DOHH2 (cell line): Measurements from ENCODE around the gene ABCA10.
"Not testable (repeated sequence)": the region's sequence is repeated elsewhere in the genome, so short reads cannot be mapped to it uniquely, and the experiment has no call there.

Experiments used
- H3F3A ChIP-seq: fragments of 200-600 bp; sonication (generic), shearing (Covaris generic); 2 replicates; pipeline ENCODE4 v1.6.0; 2016; ENCODE audit warnings: antibody characterized with exemption, mild to moderate bottlenecking; ENCODE audit not compliant: control insufficient read depth, insufficient read depth
- H3K27ac ChIP-seq: fragments of 200-600 bp; sonication (generic); 2 replicates; pipeline ENCODE4 v1.5.1; 2014; ENCODE audit warnings: low read depth, mild to moderate bottlenecking, low read length, moderate library complexity
- H3K27me3 ChIP-seq: fragments of 200-600 bp; sonication (generic); 2 replicates; pipeline ENCODE4 v1.6.1; 2014; ENCODE audit warnings: mild to moderate bottlenecking, low read length, mixed read lengths; ENCODE audit not compliant: control insufficient read depth
- H3K36me3 ChIP-seq: fragments of 200-600 bp; sonication (generic); 2 replicates; pipeline ENCODE4 v1.6.1; 2014; ENCODE audit warnings: mild to moderate bottlenecking, low read length, moderate library complexity, mixed read lengths; ENCODE audit not compliant: control insufficient read depth
- H3K4me1 ChIP-seq: fragments of 200-600 bp; sonication (generic); 2 replicates; pipeline ENCODE4 v1.6.1; 2014; ENCODE audit warnings: mild to moderate bottlenecking, low read length, mixed read lengths; ENCODE audit not compliant: control insufficient read depth
- H3K4me2 ChIP-seq: fragments of 200-600 bp; sonication (generic); 2 replicates; pipeline ENCODE4 v1.6.0; 2014; ENCODE audit warnings: mild to moderate bottlenecking, low read length, moderate library complexity
- H3K4me3 ChIP-seq: fragments of 200-600 bp; sonication (generic); 2 replicates; pipeline ENCODE4 v1.5.1; 2014; ENCODE audit warnings: mild to moderate bottlenecking, low read length, mixed read lengths
- H3K79me2 ChIP-seq: fragments of 200-600 bp; sonication (generic); 2 replicates; pipeline ENCODE4 v1.6.1; 2014; ENCODE audit warnings: mild to moderate bottlenecking, low read length, mixed read lengths; ENCODE audit not compliant: control insufficient read depth
- H3K9me2 ChIP-seq: fragments of 200-600 bp; sonication (generic); replicated peaks from 2 replicates; pipeline ENCODE4 v1.6.1; 2014; ENCODE audit warnings: mild to moderate bottlenecking, low read length, mixed read lengths; ENCODE audit not compliant: control insufficient read depth
- H3K9me3 ChIP-seq: fragments of 200-600 bp; sonication (generic); 2 replicates; pipeline ENCODE4 v1.6.1; 2014; ENCODE audit warnings: antibody characterized with exemption, low read length, mixed read lengths; ENCODE audit not compliant: control insufficient read depth, insufficient read depth
- H4K20me1 ChIP-seq: fragments of 200-600 bp; sonication (generic); 2 replicates; pipeline ENCODE4 v1.6.0; 2014; ENCODE audit warnings: low read depth, mild to moderate bottlenecking, antibody characterized with exemption, low read length, moderate library complexity; ENCODE audit not compliant: control insufficient read depth, insufficient read depth
- EZH2phosphoT487 ChIP-seq: fragments of 200-600 bp; sonication (generic); IDR thresholded peaks from 2 replicates; pipeline ENCODE4 v1.6.1; 2017; ENCODE audit warnings: borderline replicate concordance, mild to moderate bottlenecking, antibody characterized with exemption, low read length, moderate library complexity, mixed read lengths
- TF ChIP-seq, protein P1 (sequence below): fragments of 200-600 bp; sonication (generic); IDR thresholded peaks from one replicate; pipeline ENCODE4 v1.5.1; 2014; ENCODE audit warnings: antibody characterized with exemption, mild to moderate bottlenecking, low read depth, low read length; ENCODE audit not compliant: poor library complexity, severe bottlenecking

The ABCA10 gene

DNA sequence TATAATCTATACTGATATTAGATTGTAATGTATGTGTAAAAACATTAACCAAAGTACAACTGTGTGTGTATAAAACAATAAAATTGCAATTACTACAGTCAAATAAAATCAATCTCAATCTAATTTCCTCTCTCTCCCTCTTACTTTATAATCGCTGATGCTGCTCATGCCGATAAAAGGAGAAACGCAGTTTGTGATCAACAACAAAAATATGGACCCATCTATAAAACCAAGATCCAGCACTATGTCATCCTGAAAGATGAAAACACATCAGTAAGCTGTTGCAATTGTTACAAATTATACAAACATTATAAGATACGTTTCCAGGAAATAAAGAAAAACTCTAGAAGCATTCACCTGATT lies 53.4 kb downstream of the ABCA10 start:
- Histone ChIP-seq H3K36me3 (no peaks in the 10 kb centered on the region), H3F3A (no peaks in the 10 kb centered on the region), H3K4me3 (no peak overlapping the region), H3K4me1 (no peaks in the 10 kb centered on the region), H3K4me2 (no peak overlapping the region), H3K79me2 (no peaks in the 10 kb centered on the region), H3K27me3 (no peaks in the 10 kb centered on the region), H3K9me2 (no peaks in the 10 kb centered on the region), H3K27ac (no peak overlapping the region), H4K20me1 (no peaks in the 10 kb centered on the region), H3K9me3 (no peaks in the 10 kb centered on the region)
- TF ChIP-seq, protein P1, sequence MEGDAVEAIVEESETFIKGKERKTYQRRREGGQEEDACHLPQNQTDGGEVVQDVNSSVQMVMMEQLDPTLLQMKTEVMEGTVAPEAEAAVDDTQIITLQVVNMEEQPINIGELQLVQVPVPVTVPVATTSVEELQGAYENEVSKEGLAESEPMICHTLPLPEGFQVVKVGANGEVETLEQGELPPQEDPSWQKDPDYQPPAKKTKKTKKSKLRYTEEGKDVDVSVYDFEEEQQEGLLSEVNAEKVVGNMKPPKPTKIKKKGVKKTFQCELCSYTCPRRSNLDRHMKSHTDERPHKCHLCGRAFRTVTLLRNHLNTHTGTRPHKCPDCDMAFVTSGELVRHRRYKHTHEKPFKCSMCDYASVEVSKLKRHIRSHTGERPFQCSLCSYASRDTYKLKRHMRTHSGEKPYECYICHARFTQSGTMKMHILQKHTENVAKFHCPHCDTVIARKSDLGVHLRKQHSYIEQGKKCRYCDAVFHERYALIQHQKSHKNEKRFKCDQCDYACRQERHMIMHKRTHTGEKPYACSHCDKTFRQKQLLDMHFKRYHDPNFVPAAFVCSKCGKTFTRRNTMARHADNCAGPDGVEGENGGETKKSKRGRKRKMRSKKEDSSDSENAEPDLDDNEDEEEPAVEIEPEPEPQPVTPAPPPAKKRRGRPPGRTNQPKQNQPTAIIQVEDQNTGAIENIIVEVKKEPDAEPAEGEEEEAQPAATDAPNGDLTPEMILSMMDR = no peak

DNA sequence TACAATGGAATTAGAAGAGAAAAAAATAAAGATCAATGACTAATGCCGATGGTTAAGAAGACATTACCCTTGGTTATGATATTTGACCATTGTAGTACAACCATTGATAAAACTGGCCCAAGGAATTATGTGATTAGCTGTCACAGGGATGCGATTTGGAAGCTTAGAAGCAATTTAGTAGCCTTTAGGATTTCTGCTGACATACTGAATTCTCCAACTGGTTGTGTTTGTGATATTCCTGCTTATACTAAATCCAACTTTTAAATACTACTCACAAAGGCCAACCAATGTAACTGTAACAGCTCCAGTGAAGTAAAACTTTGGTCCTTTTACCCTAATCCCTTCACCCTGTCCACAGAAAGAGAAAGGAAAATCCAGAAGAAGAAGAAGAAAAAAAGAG lies 55.5 kb downstream of the ABCA10 start:
- no peaks in the 10 kb centered on the region for H3K27me3 ChIP-seq
- TF ChIP-seq EZH2phosphoT487 = no peak
- TF ChIP-seq, protein P1 = no peak
- H3K9me2 ChIP-seq = no peaks in the 10 kb centered on the region
- H3K79me2 ChIP-seq = no peaks in the 10 kb centered on the region
- no peak overlapping the region for H3K27ac ChIP-seq
- no peaks in the 10 kb centered on the region for H3K36me3 ChIP-seq
- H3K4me2 ChIP-seq = no peak overlapping the region
- H3K4me1 ChIP-seq = no peaks in the 10 kb centered on the region
- H3K4me3 ChIP-seq = no peak overlapping the region
- H3F3A ChIP-seq = no peaks in the 10 kb centered on the region
- no peaks in the 10 kb centered on the region for H4K20me1 ChIP-seq
- H3K9me3 ChIP-seq = no peaks in the 10 kb centered on the region

DNA sequence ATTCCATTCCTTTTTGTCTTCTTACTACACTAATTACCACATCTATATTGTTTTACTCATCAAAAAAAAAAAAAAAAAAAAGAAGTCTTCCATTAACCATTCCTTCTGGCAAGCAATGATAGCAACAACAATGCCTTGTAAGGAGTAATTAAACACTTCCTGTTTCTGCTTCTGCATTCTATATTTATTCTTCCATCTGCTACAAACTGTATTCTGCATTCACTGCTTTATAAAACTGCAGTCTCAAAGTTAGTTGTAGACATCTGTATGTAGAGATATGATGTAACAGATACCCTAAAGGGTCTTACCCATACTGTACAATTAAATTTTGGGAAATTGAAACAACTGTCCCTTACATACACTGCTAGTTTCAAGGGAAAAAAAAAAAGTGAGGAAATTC lies 58.2 kb downstream of the ABCA10 start:
- no peaks in the 10 kb centered on the region for H3K4me1 ChIP-seq
- H3F3A ChIP-seq = no peaks in the 10 kb centered on the region
- no peaks in the 10 kb centered on the region for H3K36me3 ChIP-seq
- no peak overlapping the region for H3K4me2 ChIP-seq
- no peak for TF ChIP-seq EZH2phosphoT487
- TF ChIP-seq, protein P1 = no peak
- no peaks in the 10 kb centered on the region for H3K9me2 ChIP-seq
- H4K20me1 ChIP-seq = no peaks in the 10 kb centered on the region
- H3K9me3 ChIP-seq = no peaks in the 10 kb centered on the region
- H3K4me3 ChIP-seq = no peak overlapping the region
- no peaks in the 10 kb centered on the region for H3K79me2 ChIP-seq
- H3K27me3 ChIP-seq = no peaks in the 10 kb centered on the region
- H3K27ac ChIP-seq = no peak overlapping the region

DNA sequence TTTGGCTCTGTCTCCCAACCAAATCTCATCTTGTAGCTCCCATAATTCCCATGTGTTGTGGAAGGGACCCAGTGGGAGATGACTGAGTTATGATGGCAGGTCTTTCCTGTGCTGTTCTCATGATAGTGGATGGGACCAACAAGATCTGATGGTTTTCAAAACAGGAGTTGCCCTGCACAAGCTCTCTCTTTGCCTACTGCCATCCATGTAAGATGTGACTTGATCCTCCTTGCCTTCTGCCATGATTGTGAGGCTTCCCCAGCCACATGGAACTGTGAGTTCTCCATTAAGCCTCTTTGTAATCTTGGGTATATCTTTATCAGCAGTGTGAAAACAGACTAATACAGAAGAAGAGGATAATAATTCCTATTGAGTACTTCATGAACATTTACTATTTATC lies 60.0 kb downstream of the ABCA10 start:
- not testable (repeated sequence) for H3K36me3 ChIP-seq, H3K9me3 ChIP-seq, H3K4me1 ChIP-seq, H3K4me3 ChIP-seq, H3K27me3 ChIP-seq, H4K20me1 ChIP-seq, H3K4me2 ChIP-seq, H3K27ac ChIP-seq, H3F3A ChIP-seq, H3K79me2 ChIP-seq, H3K9me2 ChIP-seq
